Nephron progenitor cell (in vitro differentiated cells): Measurements from ENCODE around the gene TRIM50.
"Not testable (repeated sequence)": the region's sequence is repeated elsewhere in the genome, so short reads cannot be mapped to it uniquely, and the experiment has no call there.

Experiments
- DNase-seq: peaks from one replicate; pipeline ENCODE4 v3.0.0; 2021
- H3K27ac Mint-ChIP-seq: 2 replicates; pipeline ENCODE4 v1.8.0; 2021; ENCODE audit warnings: mild to moderate bottlenecking, moderate library complexity, mixed read lengths
- H3K27me3 Mint-ChIP-seq: 2 replicates; pipeline ENCODE4 v1.8.0; 2021; ENCODE audit warnings: mild to moderate bottlenecking, low read depth, mixed read lengths; ENCODE audit not compliant: poor library complexity
- H3K36me3 Mint-ChIP-seq: 2 replicates; pipeline ENCODE4 v1.8.0; 2021; ENCODE audit warnings: low read depth, mixed read lengths
- H3K4me1 Mint-ChIP-seq: 2 replicates; pipeline ENCODE4 v1.8.0; 2021; ENCODE audit warnings: mixed read lengths
- H3K4me3 Mint-ChIP-seq: 2 replicates; pipeline ENCODE4 v1.8.0; 2021; ENCODE audit warnings: mild to moderate bottlenecking, moderate library complexity, mixed read lengths
- H3K9me3 Mint-ChIP-seq: 2 replicates; pipeline ENCODE4 v1.8.0; 2021; ENCODE audit warnings: mild to moderate bottlenecking, moderate library complexity, mixed read lengths
- CTCF ChIP-seq: fragments of 200-600 bp; sonication (generic); IDR thresholded peaks from 2 replicates; pipeline ENCODE4 v1.5.0; 2021; ENCODE audit warnings: antibody characterized with exemption

Gene TRIM50

GRCh38 chr7:73366127-73366526 lies 38.2 kb upstream of the TRIM50 start:
- TF ChIP-seq CTCF: no peak
- Mint-ChIP-seq H3K4me1 (peaks cover 32% of the 10 kb centered on the region), H3K4me3 (no peak overlapping the region), H3K27me3 (peaks cover 3% of the 10 kb centered on the region), H3K9me3 (peaks cover under 1% of the 10 kb centered on the region), H3K36me3 (no peaks in the 10 kb centered on the region), H3K27ac (no peak overlapping the region)
- no peak for DNase-seq

GRCh38 chr7:73364006-73364728 lies 36.3 kb upstream of the TRIM50 start:
- Mint-ChIP-seq H3K27me3 (no peaks in the 10 kb centered on the region), H3K4me1 (peaks cover 31% of the 10 kb centered on the region), H3K27ac (no peak overlapping the region), H3K4me3 (no peak overlapping the region), H3K36me3 (no peaks in the 10 kb centered on the region), H3K9me3 (no peaks in the 10 kb centered on the region)
- no peak for DNase-seq
- no peak for TF ChIP-seq CTCF

- H3K27me3 Mint-ChIP-seq: no peaks in the 10 kb centered on the region
- H3K4me3 Mint-ChIP-seq: no peak overlapping the region
- no peak for DNase-seq
- no peaks in the 10 kb centered on the region for H3K36me3 Mint-ChIP-seq
- no peak overlapping the region for H3K27ac Mint-ChIP-seq
- no peaks in the 10 kb centered on the region for H3K9me3 Mint-ChIP-seq
- no peak for TF ChIP-seq CTCF
- peaks cover 32% of the 10 kb centered on the region for H3K4me1 Mint-ChIP-seq
These were observed 35.5 kb upstream of the TRIM50 start for GRCh38 chr7:73363225-73364005.

- not testable (repeated sequence) for DNase-seq, H3K36me3 Mint-ChIP-seq, H3K9me3 Mint-ChIP-seq, H3K27me3 Mint-ChIP-seq, H3K4me3 Mint-ChIP-seq, H3K27ac Mint-ChIP-seq
- peaks cover 28% of the 10 kb centered on the region for H3K4me1 Mint-ChIP-seq
These were observed 32.7 kb upstream of the TRIM50 start for GRCh38 chr7:73360590-73360989.

- Mint-ChIP-seq H3K36me3 (no peaks in the 10 kb centered on the region), H3K9me3 (no peaks in the 10 kb centered on the region), H3K27ac (peak overlapping the region; percentile 46), H3K27me3 (peaks cover 8% of the 10 kb centered on the region), H3K4me1 (peaks cover 34% of the 10 kb centered on the region), H3K4me3 (no peak overlapping the region)
- no peak for DNase-seq
- no peak for TF ChIP-seq CTCF
These were observed 32.0 kb upstream of the TRIM50 start for GRCh38 chr7:73359746-73360375.

GRCh38 chr7:73359306-73359705 lies 31.4 kb upstream of the TRIM50 start:
- no peak for DNase-seq
- H3K4me3 Mint-ChIP-seq: peak overlapping the region; percentile 54
- no peaks in the 10 kb centered on the region for H3K36me3 Mint-ChIP-seq
- TF ChIP-seq CTCF: no peak
- no peaks in the 10 kb centered on the region for H3K9me3 Mint-ChIP-seq
- H3K27me3 Mint-ChIP-seq: peaks cover 8% of the 10 kb centered on the region
- H3K4me1 Mint-ChIP-seq: peaks cover 32% of the 10 kb centered on the region
- peak overlapping the region; percentile 46 for H3K27ac Mint-ChIP-seq
